HepG2 (cell line): ENCODE data around the gene CSNK1D.

ENCODE experiments used
- CHD2 ChIP-seq: IDR thresholded peaks from 2 replicates; pipeline ENCODE4 v1.6.1; 2011; ENCODE audit warnings: low read depth, low read length, improper control_type of control experiment
- CTCF ChIP-seq: sonication (generic); formaldehyde crosslinking; IDR thresholded peaks from 2 replicates; pipeline ENCODE4 v1.5.0; 2020; ENCODE audit warnings: mild to moderate bottlenecking, missing genetic modification reagents, moderate library complexity
- EP300 ChIP-seq, 3 experiments: sonication (generic) in 1 of 3; formaldehyde crosslinking in 1 of 3; IDR thresholded peaks; 2 replicates each; pipeline versions ENCODE4 v1.5.1 to v1.6.1; 2011 to 2020; ENCODE audit warnings: low read depth in 2 of 3, low read length in 2 of 3, borderline replicate concordance in 1 of 3, improper control_type of control experiment in 1 of 3, mild to moderate bottlenecking in 1 of 3, missing genetic modification reagents in 1 of 3, moderate library complexity in 1 of 3
- HIVEP1 ChIP-seq: sonication (generic); formaldehyde crosslinking; IDR thresholded peaks from 2 replicates; pipeline ENCODE4 v1.4.0; 2020; ENCODE audit warnings: mild to moderate bottlenecking, missing genetic modification reagents
- HNF4G ChIP-seq, 2 experiments: sonication (generic) in 1 of 2; formaldehyde crosslinking in 1 of 2; IDR thresholded peaks; 2 replicates each; pipeline versions ENCODE4 v1.4.0 to v1.6.1; 2011 to 2020; ENCODE audit warnings: borderline replicate concordance in 2 of 2, low read depth in 2 of 2, mild to moderate bottlenecking in 2 of 2, low read length in 1 of 2, missing genetic modification reagents in 1 of 2, moderate library complexity in 1 of 2
- KLF16 ChIP-seq, 2 experiments: sonication (generic) in 1 of 2; formaldehyde crosslinking in 1 of 2; IDR thresholded peaks; 2 replicates each; pipeline versions ENCODE4 v1.6.1 to v1.8.0; 2016 to 2023; ENCODE audit warnings: missing genetic modification reagents in 2 of 2, missing compliant biosample characterization in 1 of 2
- LRRFIP1 ChIP-seq: sonication (generic); formaldehyde crosslinking; conservative IDR thresholded peaks from 2 replicates; pipeline ENCODE4 v1.4.0; 2020; ENCODE audit warnings: missing genetic modification reagents
- SMC3 ChIP-seq: IDR thresholded peaks from 2 replicates; pipeline ENCODE4 v1.6.1; 2011; ENCODE audit warnings: low read length, improper control_type of control experiment
- ZFP41 ChIP-seq: sonication (generic); formaldehyde crosslinking; IDR thresholded peaks from 2 replicates; pipeline ENCODE4 v1.4.0; 2020; ENCODE audit warnings: mild to moderate bottlenecking, missing genetic modification reagents, borderline replicate concordance
- TF ChIP-seq, protein P1 (sequence below): sonication (generic); formaldehyde crosslinking; IDR thresholded peaks from 2 replicates; pipeline ENCODE4 v1.4.0; 2020; ENCODE audit warnings: missing genetic modification reagents, mild to moderate bottlenecking, borderline replicate concordance

DNA sequence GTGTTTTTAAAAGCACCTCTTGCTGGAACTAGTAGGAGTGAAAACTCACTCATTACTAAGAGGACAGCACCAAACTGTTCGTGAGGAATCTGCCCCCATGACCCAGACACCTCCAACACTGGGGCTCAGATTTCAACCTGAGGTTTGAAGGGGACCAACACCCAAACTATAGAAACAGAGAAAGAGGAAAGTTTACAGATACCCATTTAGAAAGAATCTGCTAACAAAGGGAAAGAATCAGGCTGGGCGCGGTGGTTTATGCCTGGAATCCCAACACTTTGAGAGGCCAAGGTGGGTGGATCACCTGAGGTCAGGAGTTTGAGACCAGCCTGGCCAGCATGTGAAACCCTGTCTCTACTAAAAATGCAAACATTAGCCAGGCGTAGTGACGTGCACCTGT is 3.4 kb upstream of the CSNK1D start:
- no peak for TF ChIP-seq SMC3
- no peak for TF ChIP-seq HIVEP1 (CRISPR knock-in tag)
- TF ChIP-seq HNF4G (IDR thresholded peaks at IDR 0.05; ENCODE audit: borderline replicate concordance, low read depth, low read length) = no peak
- TF ChIP-seq HNF4G (CRISPR knock-in tag; IDR thresholded peaks at IDR 0.05; ENCODE audit: borderline replicate concordance, low read depth) = no peak
- TF ChIP-seq LRRFIP1 = no peak
- TF ChIP-seq CTCF (CRISPR knock-in tag) = no peak
- no peak for TF ChIP-seq ZFP41 (CRISPR knock-in tag)
- TF ChIP-seq, protein P1, sequence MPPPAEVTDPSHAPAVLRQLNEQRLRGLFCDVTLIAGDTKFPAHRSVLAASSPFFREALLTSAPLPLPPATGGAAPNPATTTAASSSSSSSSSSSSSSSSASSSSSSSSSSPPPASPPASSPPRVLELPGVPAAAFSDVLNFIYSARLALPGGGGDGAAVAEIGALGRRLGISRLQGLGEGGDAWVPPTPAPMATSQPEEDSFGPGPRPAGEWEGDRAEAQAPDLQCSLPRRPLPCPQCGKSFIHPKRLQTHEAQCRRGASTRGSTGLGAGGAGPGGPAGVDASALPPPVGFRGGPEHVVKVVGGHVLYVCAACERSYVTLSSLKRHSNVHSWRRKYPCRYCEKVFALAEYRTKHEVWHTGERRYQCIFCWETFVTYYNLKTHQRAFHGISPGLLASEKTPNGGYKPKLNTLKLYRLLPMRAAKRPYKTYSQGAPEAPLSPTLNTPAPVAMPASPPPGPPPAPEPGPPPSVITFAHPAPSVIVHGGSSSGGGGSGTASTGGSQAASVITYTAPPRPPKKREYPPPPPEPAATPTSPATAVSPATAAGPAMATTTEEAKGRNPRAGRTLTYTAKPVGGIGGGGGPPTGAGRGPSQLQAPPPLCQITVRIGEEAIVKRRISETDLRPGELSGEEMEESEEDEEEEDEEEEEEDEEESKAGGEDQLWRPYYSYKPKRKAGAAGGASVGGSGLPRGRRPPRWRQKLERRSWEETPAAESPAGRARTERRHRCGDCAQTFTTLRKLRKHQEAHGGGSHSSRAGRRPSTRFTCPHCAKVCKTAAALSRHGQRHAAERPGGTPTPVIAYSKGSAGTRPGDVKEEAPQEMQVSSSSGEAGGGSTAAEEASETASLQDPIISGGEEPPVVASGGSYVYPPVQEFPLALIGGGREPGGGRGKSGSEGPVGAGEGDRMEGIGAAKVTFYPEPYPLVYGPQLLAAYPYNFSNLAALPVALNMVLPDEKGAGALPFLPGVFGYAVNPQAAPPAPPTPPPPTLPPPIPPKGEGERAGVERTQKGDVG = no peak
- TF ChIP-seq KLF16 (CRISPR knock-in tag; IDR thresholded peaks at IDR 0.05) = no peak
- TF ChIP-seq EP300 (IDR thresholded peaks at IDR 0.05; ENCODE audit: low read depth in 2 of 2, low read length in 2 of 2) = no peak
- TF ChIP-seq EP300 (CRISPR knock-in tag; IDR thresholded peaks at IDR 0.05; ENCODE audit: borderline replicate concordance) = no peak
- TF ChIP-seq CHD2 = no peak
